Measurements from ENCODE around the gene RBCK1. TPM values are rescaled to one million over a fixed set of nuclear protein-coding genes. Genes with fewer than 3 reads are reported as not detected.

RBCK1 gene
- total and polyA plus RNA-seq, 2 of the 4 experiments (the other 2 are of a cell fraction): 29.9 to 84.2 TPM

GRCh38 chr20:376750-377149, 31.3 kb upstream of the RBCK1 start:
- no peak overlapping the region for H4K91ac ChIP-seq (ENCODE audit: insufficient read depth, low read depth, low read length)
- H4K8ac ChIP-seq (ENCODE audit: low read depth in 2 of 2, low read length in 2 of 2): no peak overlapping the region
- H3K4me1 ChIP-seq (ENCODE audit: control insufficient read depth, insufficient read depth, low read length): peaks cover 16% of the 10 kb centered on the region
- H3K9me3 ChIP-seq (ENCODE audit: control insufficient read depth, insufficient read depth, low read length): no peaks in the 10 kb centered on the region
- no peak overlapping the region for H2AFZ ChIP-seq (replicated peaks; ENCODE audit: low read length, poor library complexity)
- peaks cover 17% of the 10 kb centered on the region for H3K9me1 ChIP-seq (ENCODE audit: insufficient read depth, low read length)
- no peaks in the 10 kb centered on the region for H3K36me3 ChIP-seq (ENCODE audit: control insufficient read depth, insufficient read depth, low read length)
- no peaks in the 10 kb centered on the region for H4K20me1 ChIP-seq (ENCODE audit: insufficient read depth, low read length)
- no peak overlapping the region; the same call in 1 of the 2 replicates for H2BK20ac ChIP-seq (ENCODE audit: low read depth, low read length)
- no peak overlapping the region for H3K56ac ChIP-seq (ENCODE audit: extremely low read depth, insufficient read depth, low read length)
- DNase-seq: no peak
- H2AK9ac ChIP-seq (replicated peaks; ENCODE audit: low read depth, low read length, poor library complexity): no peak overlapping the region
- no peak overlapping the region for H2BK15ac ChIP-seq (ENCODE audit: low read depth, low read length)
- H4K5ac ChIP-seq (ENCODE audit: low read depth, low read length): no peak overlapping the region
- H3K27ac ChIP-seq (ENCODE audit: insufficient read depth, low read length): no peak overlapping the region
- no peak overlapping the region for H3K23ac ChIP-seq (ENCODE audit: low read depth, low read length)
- no peak overlapping the region; the same call in 1 of the 2 replicates for H3K4ac ChIP-seq (ENCODE audit: low read depth, low read length)
- TF ChIP-seq MAFK (IDR thresholded peaks at IDR 0.05; ENCODE audit: low read depth, low read length) (no peak), ELK1 (IDR thresholded peaks at IDR 0.05; ENCODE audit: borderline replicate concordance, low read depth, low read length) (no peak), RAD21 (IDR thresholded peaks at IDR 0.05; ENCODE audit: low read length) (no peak), BHLHE40 (IDR thresholded peaks at IDR 0.05; ENCODE audit: low read depth, low read length) (no peak), RCOR1 (IDR thresholded peaks at IDR 0.05; ENCODE audit: insufficient replicate concordance, low read length) (no peak), CEBPB (IDR thresholded peaks at IDR 0.05; ENCODE audit: low read depth, low read length) (no peak), RFX5 (IDR thresholded peaks at IDR 0.05; ENCODE audit: low read depth, low read length) (no peak), POLR2A (IDR thresholded peaks at IDR 0.05; ENCODE audit: low read depth, low read length) (no peak), USF2 (IDR thresholded peaks at IDR 0.05; ENCODE audit: low read depth, low read length) (no peak), CHD1 (IDR thresholded peaks at IDR 0.05; ENCODE audit: low read depth, low read length) (no peak), FOS (IDR thresholded peaks at IDR 0.05; ENCODE audit: low read depth, low read length) (no peak), SMC3 (IDR thresholded peaks at IDR 0.05; ENCODE audit: low read depth, low read length) (no peak), CTCF (conservative IDR thresholded peaks at IDR 0.05; ENCODE audit: low read depth, low read length) (no peak), NFE2L2 (IDR thresholded peaks at IDR 0.05; ENCODE audit: low read depth, low read length) (no peak)
- POLR2A ChIA-PET (ENCODE audit: unreplicated experiment): no interaction called here
- peaks cover 0 to 16% of the 10 kb centered on the region in 2 experiments; a peak in 2 of 4 replicates for H3K79me1 ChIP-seq (ENCODE audit: low read depth in 1 of 2, low read length in 2 of 2)
- no peak for ATAC-seq (ENCODE audit: low read depth)
- in situ Hi-C loops (cut with MboI; ENCODE audit: low sequenced_read_pairs): no loop called here
- H3K27me3 ChIP-seq (ENCODE audit: control insufficient read depth, insufficient read depth, low read length): no peaks in the 10 kb centered on the region
- WGBS, 2 experiments (ENCODE audit: extremely low coverage in 2 of 2, insufficient read length in 1 of 2): no CpG with 5 or more reads among the region's 2 CpGs
- no TSS peak for BruUV-seq (replicated peaks)
- H3K9ac ChIP-seq (ENCODE audit: low read depth, low read length): no peak overlapping the region
- H2AK5ac ChIP-seq (ENCODE audit: low read depth, low read length): no peak overlapping the region
- H2BK120ac ChIP-seq (ENCODE audit: low read depth, low read length): 0 out of 2 replicates have a peak overlapping the region, but pooled peaks have one; percentile 38
- H3K14ac ChIP-seq (replicated peaks; ENCODE audit: low read depth, low read length): no peak overlapping the region
- dilution Hi-C loops (cut with HindIII; ENCODE audit: low sequenced_read_pairs, unreplicated experiment): no loop called here
- H3K18ac ChIP-seq (ENCODE audit: low read depth, low read length): no peak overlapping the region
- H2BK5ac ChIP-seq (ENCODE audit: low read depth, low read length, poor library complexity, severe bottlenecking): no peak overlapping the region
- intact Hi-C loops (cut with micrococcal nuclease): no loop called here
- no peak overlapping the region for H3K4me3 ChIP-seq (ENCODE audit: insufficient read depth, low read depth, low read length)
- CTCF ChIA-PET: no interaction called here
- no peak overlapping the region for H3K4me2 ChIP-seq (ENCODE audit: low read depth, low read length)

All from IMR-90 (cell line).